ENCODE measurements around the gene MXI1.

The MXI1 gene

GRCh38 chr10:110215286-110216170 is 8.1 kb downstream of the MXI1 start:
- DNase-seq (ENCODE audit: low read depth) = no peak

- DNase-seq (ENCODE audit: low read depth) = no peak
Observed at GRCh38 chr10:110216240-110216639, 8.8 kb downstream of the MXI1 start.

- peak; percentile 33 for DNase-seq (ENCODE audit: low read depth)
Observed at GRCh38 chr10:110216942-110217661, 9.7 kb downstream of the MXI1 start.

- no peak for DNase-seq (ENCODE audit: low read depth)
Observed at GRCh38 chr10:110217662-110218008, 10.2 kb downstream of the MXI1 start.

GRCh38 chr10:110218632-110219031 is 11.2 kb downstream of the MXI1 start:
- DNase-seq (ENCODE audit: low read depth) = no peak

GRCh38 chr10:110219884-110220283 is 12.5 kb downstream of the MXI1 start:
- no peak for DNase-seq (ENCODE audit: low read depth)

- no peak for DNase-seq (ENCODE audit: low read depth)
Observed at GRCh38 chr10:110220398-110220797, 13.0 kb downstream of the MXI1 start.

GRCh38 chr10:110221044-110221720 is 13.8 kb downstream of the MXI1 start:
- DNase-seq (ENCODE audit: low read depth) = no peak

GRCh38 chr10:110221721-110222261 is 14.4 kb downstream of the MXI1 start:
- DNase-seq (ENCODE audit: low read depth) = peak; percentile 88

GRCh38 chr10:110222641-110223297 is 15.4 kb downstream of the MXI1 start:
- no peak for DNase-seq (ENCODE audit: low read depth)

GRCh38 chr10:110223298-110223925 is 16.0 kb downstream of the MXI1 start:
- DNase-seq (ENCODE audit: low read depth) = no peak

- no peak for DNase-seq (ENCODE audit: low read depth)
Observed at GRCh38 chr10:110224992-110225391, 17.6 kb downstream of the MXI1 start.

- DNase-seq (ENCODE audit: low read depth) = no peak
Observed at GRCh38 chr10:110225441-110225755, 18.0 kb downstream of the MXI1 start.

GRCh38 chr10:110225756-110226542 is 18.5 kb downstream of the MXI1 start:
- peak; percentile 93 for DNase-seq (ENCODE audit: low read depth)

GRCh38 chr10:110226543-110226925 is 19.1 kb downstream of the MXI1 start:
- peak; percentile 93 for DNase-seq (ENCODE audit: low read depth)

GRCh38 chr10:110226926-110227641 is 19.7 kb downstream of the MXI1 start:
- peak; percentile 19 for DNase-seq (ENCODE audit: low read depth)

- no peak for DNase-seq (ENCODE audit: low read depth)
Observed at GRCh38 chr10:110228066-110228465, 20.7 kb downstream of the MXI1 start.

- no peak for DNase-seq (ENCODE audit: low read depth)
Observed at GRCh38 chr10:110229155-110229554, 21.8 kb downstream of the MXI1 start.

- DNase-seq (ENCODE audit: low read depth) = no peak
Observed at GRCh38 chr10:110233846-110234245, 26.4 kb downstream of the MXI1 start.

GRCh38 chr10:110237894-110238480 is 30.6 kb downstream of the MXI1 start:
- DNase-seq (ENCODE audit: low read depth) = no peak

All from amniotic epithelial cell (primary cell).